Cardiac fibroblast (primary cell): Measurements from ENCODE around the gene DALRD3.

ENCODE experiments used
- DNase-seq, 2 donors: peaks; one replicate each; pipeline versions ENCODE4 v3.0.0 to v3.0.0-alpha.2; 2010; ENCODE audit warnings: low read depth in 2 of 2
- H3K4me3 ChIP-seq, 2 donors: replicated peaks in 1 of 2; 1 replicate in 1 of 2; 2 replicates in 1 of 2; pipeline ENCODE4 v1.5.1; 2011; ENCODE audit warnings: low read depth in 2 of 2, low read length in 2 of 2, mild to moderate bottlenecking in 2 of 2, moderate library complexity in 1 of 2
- CTCF ChIP-seq: IDR thresholded peaks from one replicate; pipeline ENCODE4 v1.5.1; 2011; ENCODE audit warnings: low read depth, mild to moderate bottlenecking, low read length, inconsistent platforms

DALRD3 gene

GRCh38 chr3:48989126-48989795 is 29.1 kb downstream of the DALRD3 start:
- peak overlapping the region; percentile 52 to 68 for H3K4me3 ChIP-seq
- no peak for DNase-seq
- no peak for TF ChIP-seq CTCF

GRCh38 chr3:48985831-48986376 is 32.5 kb downstream of the DALRD3 start:
- no peak for DNase-seq
- no peak for TF ChIP-seq CTCF
- H3K4me3 ChIP-seq, result no peak overlapping the region

- DNase-seq, result no peak
- TF ChIP-seq CTCF, result no peak
Observed at GRCh38 chr3:48984663-48985062, 33.7 kb downstream of the DALRD3 start.

GRCh38 chr3:48983096-48983495 is 35.3 kb downstream of the DALRD3 start:
- no peak for DNase-seq
- no peak overlapping the region for H3K4me3 ChIP-seq
- no peak for TF ChIP-seq CTCF

More at GRCh38 chr3:48984663-48985062, 33.7 kb downstream of the DALRD3 start:
- no peak overlapping the region for H3K4me3 ChIP-seq

GRCh38 chr3:48982686-48983085 is 35.7 kb downstream of the DALRD3 start:
- no peak for TF ChIP-seq CTCF
- no peak overlapping the region for H3K4me3 ChIP-seq
- DNase-seq, result no peak

- no peak for TF ChIP-seq CTCF
- DNase-seq, result no peak
- no peak overlapping the region for H3K4me3 ChIP-seq
Observed at GRCh38 chr3:48982016-48982415, 36.4 kb downstream of the DALRD3 start.
